GM18951 (cell line): Measurements from ENCODE around the gene RNF4.
"Not testable (repeated sequence)": the region's sequence is repeated elsewhere in the genome, so short reads cannot be mapped to it uniquely, and the experiment has no call there.

ENCODE experiments used
- POLR2A ChIP-seq: IDR thresholded peaks from 4 replicates; pipeline ENCODE4 v1.6.1; 2011; ENCODE audit warnings: mild to moderate bottlenecking; ENCODE audit not compliant: insufficient read length, insufficient read depth; ENCODE audit errors: extremely low read depth
- in situ Hi-C: fragments of 300-500 bp; cut with MboI; formaldehyde crosslinking; loops from one replicate; pipeline ENCODE4 v1.12.0; 2022; ENCODE audit warnings: low sequenced_read_pairs, mixed read lengths, inconsistent platforms; ENCODE audit not compliant: unreplicated experiment

The RNF4 gene

DNA sequence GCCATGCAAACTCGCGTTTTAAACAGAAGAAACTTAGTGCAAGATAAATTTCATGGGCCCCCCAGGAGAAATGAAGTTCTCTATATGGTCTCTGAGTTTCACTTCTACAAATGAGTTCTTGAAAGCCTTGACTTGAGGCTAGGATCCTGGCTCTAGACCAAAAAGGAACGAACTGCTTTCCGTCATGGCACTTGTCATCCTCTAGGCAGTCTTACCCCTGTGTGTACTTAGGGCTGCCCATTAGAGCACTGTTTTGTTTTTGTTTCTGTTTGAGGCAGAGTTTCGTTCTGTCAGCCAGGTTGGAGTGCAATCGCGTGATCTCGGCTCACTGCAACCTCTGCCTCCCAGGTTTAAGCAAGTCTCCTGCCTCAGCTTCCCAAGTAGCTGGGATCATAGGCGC lies 29.0 kb downstream of the RNF4 start:
- in situ Hi-C loops: no loop called here
- TF ChIP-seq POLR2A: no peak

DNA sequence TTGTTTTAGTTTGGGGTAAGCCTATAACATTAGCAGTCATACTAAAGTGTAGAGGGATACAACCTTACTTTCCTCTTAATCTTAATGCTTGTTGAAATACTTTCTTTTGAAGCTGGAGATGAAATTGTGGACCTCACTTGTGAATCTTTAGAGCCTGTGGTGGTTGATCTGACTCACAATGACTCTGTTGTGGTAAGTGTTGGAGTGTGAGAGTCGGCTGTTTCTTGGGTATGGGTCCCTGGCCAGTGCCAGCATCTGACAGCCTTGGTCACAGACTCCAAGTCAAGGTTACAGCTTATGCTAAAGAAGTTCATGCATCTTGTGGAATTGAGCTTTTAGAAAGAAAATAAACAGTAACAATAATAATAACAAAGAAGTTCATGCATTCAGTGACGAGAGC lies 31.6 kb downstream of the RNF4 start:
- in situ Hi-C loops: no loop called here
- no peak for TF ChIP-seq POLR2A

DNA sequence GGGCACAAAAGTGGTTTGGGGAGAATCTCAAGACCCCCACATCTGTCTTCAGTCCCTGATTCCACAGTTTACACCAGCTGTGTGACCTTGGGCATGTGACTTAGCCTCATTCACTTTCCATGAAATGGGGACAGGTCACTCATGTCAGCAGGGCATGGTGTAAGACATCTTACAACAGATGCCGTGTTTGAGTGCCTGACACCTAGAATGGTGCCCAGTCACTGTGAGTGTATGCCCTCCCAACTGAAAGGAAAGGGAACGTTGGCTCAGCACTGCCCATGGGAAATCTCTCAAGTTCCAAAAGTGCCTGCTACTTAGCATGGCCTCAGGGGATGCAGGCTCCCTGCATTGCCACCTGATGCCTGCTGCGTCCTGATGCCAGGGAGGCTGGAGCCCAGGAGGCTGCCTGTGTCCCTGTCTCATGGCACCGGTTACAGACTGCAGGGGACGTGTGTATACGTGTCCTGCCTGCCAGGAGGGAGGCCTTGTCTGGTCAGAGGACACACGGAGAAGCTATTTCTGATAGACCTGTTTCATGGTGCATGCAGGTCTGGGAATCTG lies 32.2 kb downstream of the RNF4 start:
- in situ Hi-C loops: no loop called here
- TF ChIP-seq POLR2A: no peak

DNA sequence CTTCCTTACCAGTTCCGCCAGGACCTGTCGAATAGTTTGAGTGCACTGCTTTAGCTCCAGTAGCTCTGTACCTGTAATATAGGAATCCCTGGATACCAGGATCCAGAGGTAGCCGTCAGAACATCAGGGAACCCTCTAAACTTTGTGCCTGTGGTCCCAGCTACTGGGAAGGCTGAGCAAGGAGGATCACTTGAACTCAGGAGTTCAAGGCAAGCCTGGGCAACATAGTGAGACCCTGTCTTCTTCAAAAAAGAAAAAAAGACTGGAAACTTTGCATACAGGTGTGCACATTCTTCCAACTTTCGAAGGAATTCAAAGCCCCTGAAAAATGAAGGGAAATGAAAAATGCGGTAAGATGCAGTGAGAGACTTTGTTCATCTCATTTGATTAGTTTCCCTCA lies 34.9 kb downstream of the RNF4 start:
- in situ Hi-C loops: no loop called here

DNA sequence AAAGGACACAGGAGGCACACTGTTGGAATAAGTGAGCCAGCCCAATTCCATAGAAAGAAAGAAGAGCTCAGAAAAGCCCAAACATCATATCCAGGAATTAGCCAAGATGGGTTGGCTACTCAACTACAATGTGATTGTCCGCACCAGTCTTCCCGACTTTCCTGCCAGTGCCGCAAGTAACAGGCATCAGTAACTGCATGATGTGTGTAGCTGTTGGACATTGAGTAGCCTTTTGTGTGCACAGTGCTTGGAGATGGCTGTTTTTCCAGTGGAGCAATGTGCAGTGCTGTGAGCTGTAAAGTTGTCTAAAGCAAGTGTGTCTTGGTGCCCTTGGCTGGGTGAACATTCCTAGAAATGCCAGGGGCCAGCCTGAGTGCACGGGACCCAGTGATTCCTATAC lies 38.4 kb downstream of the RNF4 start:
- TF ChIP-seq POLR2A: no peak
- in situ Hi-C loops: no loop called here

More for the DNA sequence above, 34.9 kb downstream of the RNF4 start:
- no peak for TF ChIP-seq POLR2A

DNA sequence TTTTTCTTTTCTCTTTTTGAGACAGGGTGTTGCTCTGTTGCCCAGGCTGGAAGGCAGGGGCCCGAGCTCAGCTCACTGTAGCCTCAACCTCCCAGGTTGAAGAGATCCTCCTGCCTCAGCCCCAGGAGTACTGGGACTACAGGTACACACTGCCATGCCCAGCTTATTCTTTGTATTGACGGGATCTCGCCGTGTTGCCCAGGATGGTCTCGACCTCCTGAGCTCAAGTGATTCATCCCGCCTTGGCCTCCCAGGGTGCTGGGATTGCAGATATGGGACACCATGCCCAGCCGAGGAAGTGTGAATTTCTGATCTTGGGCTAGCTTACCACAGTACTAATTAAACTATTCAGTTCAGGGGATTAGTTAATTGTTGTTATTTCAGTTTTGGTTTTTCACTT lies 38.9 kb downstream of the RNF4 start:
- TF ChIP-seq POLR2A: no peak
- in situ Hi-C loops: no loop called here

DNA sequence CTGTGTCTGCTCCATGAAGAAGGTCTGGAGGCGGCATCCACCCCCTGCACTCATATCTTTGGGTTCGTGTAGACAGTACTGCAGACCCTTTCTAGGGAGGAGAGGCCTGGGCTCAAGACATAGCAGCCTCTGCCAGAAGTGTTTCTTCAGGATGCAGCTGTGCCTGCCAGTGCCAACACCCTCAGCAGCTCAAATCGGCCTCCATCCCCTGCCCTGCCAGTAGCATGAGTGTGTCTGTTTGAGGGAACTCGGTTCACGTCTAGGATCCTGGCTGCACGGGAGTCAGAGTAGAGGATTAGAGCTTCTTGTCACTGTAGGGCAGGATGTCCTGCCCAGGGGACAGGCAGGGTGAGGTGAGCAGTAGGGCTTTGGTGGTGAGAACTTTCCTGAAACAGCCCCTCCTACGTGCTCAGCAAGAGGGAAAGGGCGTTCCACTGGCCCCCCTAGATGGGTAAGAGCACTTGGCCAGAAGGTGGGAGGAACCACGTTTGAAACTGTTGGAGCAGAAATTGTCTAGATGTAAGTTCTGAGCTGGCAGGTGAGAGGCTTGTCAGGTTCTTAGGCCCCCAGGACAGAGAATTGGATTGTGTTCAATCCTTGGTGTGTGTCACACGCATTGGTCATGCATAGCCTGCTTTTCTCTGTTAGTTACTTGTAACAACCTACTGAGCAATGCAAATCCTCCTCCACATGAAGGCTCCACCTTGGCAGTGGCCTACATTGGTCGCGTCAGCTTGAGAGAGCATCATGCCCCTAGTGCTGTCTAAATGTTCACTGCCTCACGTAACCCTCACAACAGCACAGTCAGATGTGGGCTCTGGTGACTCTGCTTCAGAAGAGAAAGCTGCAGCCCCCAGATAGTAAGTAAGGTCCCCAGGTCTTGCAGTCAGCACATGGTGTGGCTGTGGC lies 41.7 kb downstream of the RNF4 start:
- no peak for TF ChIP-seq POLR2A
- in situ Hi-C loops: no loop called here

DNA sequence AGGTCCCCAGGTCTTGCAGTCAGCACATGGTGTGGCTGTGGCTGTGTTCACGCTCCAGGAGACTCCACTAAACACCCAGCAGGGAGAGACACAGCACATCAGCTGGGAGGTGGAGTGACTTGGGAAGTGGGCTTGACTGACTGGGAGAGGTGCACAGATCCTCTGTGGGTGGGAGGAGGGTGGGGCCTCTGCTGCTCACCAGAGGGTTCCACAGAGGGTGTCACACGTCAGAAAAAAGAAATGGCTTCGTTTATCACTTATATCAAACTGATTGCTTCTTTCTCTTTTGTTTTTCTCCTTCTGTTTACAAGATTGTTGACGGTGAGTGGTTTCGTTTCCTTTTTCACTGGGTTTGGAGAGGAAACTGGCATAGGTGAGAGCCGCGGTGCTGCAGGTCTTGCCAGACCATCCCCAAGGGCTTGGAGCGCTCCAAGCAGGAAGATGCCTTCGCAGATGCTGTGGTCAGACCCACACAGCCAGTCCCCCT lies 42.8 kb downstream of the RNF4 start:
- no peak for TF ChIP-seq POLR2A

DNA sequence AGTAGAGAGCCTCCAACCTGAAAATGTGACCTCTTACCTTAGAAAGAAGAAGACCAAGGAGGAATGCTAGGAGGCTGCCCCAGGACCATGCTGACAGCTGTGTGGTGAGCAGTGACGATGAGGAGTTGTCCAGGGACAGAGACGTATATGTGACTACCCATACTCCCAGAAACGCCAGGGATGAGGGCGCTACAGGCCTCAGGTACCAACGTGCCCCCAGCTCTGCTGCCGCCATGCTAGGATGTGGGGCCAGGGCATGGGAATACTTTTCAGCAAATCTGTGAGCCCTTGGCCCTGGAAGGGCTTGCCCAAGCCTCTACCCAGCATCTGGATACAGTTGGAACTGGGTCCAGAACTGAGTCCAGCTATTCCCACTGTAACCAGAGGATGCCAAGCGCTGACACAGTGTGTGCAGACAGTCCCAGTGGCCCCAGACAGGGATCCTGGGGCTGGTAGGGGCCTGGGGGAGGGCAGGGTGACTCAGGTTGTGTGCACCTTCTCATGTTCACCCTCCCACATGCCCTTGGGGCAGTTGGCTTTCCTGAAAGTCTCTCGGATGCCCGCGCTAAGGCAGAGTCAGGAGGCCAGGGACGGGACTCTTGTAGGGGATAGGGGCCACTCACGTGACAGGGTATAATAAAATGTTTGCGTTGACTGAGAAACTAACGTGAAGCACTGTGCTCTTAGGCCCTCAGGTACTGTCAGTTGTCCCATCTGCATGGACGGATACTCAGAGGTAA lies 43.7 kb downstream of the RNF4 start:
- TF ChIP-seq POLR2A: no peak
- in situ Hi-C loops: no loop called here

More for the DNA sequence above, 42.8 kb downstream of the RNF4 start:
- in situ Hi-C loops: no loop called here

DNA sequence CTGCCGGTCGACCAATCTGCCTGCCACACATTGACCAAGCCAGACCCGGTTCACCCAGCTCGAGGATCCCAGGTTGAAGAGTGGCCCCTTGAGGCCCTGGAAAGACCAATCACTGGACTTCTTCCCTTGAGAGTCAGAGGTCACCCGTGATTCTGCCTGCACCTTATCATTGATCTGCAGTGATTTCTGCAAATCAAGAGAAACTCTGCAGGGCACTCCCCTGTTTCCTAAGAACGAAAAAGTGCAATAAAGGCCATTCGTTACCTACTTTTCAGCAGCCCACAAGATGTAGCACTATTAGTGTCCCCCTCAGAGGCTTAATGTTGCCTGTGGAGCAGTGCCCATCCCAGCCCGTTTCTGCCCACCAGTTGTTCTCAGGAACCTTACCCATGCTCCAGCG lies 45.3 kb downstream of the RNF4 start:
- in situ Hi-C loops: not testable (repeated sequence)

DNA sequence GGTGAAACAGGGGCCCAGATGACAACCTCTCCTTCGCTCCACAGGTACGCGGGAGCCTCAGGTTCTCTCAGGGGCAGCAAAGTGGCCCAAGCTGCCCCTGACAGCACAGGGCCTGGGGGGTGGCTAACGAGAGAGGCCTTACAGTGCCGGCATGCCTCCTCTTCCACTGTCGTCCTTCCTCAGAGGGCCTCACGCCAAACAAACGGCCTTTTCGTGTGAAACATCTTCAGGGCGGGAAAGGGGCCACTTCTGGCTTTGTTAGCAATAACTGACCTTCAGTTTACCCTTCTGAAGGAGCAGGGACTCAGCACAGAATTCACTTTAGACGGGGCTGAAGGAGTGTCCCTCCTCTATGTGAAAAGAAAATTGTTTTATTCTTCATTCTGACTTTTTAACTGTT lies 46.0 kb downstream of the RNF4 start:
- in situ Hi-C loops: not testable (repeated sequence)

DNA sequence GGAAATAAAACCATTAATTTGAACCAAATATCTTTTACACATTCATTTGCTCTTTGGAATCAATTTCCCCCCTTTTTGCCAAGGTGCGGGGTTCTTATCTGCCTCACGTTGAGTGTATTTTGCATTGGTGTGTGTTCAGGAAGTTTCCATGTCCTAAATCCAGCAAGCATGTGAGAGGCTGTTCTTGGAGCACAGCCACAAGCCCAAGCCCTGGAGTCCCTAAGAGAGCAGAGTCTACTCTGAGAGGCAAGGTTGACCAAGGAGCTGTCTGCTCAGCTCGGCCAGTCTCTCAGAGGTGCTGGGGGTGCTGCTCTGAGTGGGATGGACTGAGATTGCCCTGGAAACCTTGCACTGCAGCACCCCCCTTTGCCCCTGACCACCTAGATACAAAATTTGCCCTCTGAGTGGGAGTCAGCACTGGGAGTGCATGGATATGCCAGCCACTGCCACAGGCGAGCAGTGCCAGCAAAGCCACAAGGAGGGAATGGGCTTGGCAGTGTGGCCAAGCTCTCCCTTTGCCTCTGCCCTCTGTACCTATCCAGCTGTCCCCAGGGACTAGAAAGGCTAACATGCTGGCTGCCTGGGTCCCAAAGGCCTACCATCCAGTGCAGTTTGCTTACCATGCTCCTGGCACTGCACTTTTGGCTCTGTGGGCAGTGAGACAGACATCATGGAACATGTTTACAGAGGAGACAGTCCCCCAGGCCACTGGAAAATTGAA lies 47.1 kb downstream of the RNF4 start:
- no peak for TF ChIP-seq POLR2A
- in situ Hi-C loops: no loop called here

DNA sequence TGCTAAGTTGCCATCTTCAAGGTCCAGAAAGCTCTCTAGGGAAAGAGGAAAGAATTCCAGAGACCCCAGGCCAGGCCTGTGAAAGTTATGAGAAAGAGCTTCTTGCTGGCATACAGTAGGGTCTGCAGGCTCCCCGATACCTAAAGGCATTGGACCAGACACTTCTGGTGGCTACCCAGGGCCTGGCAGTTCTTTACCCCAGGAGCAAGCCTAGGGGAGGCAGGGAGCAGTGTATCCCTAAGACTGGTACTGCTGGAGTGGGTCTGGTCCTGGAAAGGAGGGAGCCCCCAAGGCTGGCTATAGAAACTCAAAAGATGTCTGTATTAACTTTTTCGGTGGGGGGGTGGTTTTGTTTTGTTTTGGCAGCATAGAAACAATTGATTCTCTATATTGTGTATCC lies 47.7 kb downstream of the RNF4 start:
- no peak for TF ChIP-seq POLR2A
- in situ Hi-C loops: no loop called here
